Parathyroid adenoma (tissue), 2 donors: ENCODE results near the gene TUFT1.

Experiments
- H2AFZ ChIP-seq: fragments of 300-600 bp; sonication (generic); one replicate; pipeline ENCODE4 v1.7.0; 2017; ENCODE audit warnings: antibody characterized with exemption, mild to moderate bottlenecking
- H3K27ac ChIP-seq: fragments of 300-600 bp; sonication (generic); one replicate; pipeline ENCODE4 v1.7.0; 2017
- H3K27me3 ChIP-seq: fragments of 300-600 bp; sonication (generic); one replicate; pipeline ENCODE4 v1.7.0; 2017; ENCODE audit warnings: low read length; ENCODE audit not compliant: control insufficient read depth, insufficient read depth
- H3K36me3 ChIP-seq: fragments of 300-600 bp; sonication (generic); one replicate; pipeline ENCODE4 v1.7.0; 2017; ENCODE audit warnings: low read length; ENCODE audit not compliant: control insufficient read depth, insufficient read depth
- H3K4me1 ChIP-seq: fragments of 300-600 bp; sonication (generic); one replicate; pipeline ENCODE4 v1.7.0; 2017; ENCODE audit warnings: control low read depth
- H3K4me2 ChIP-seq: fragments of 300-600 bp; sonication (generic); one replicate; pipeline ENCODE4 v1.7.0; 2017; ENCODE audit warnings: low read length
- H3K4me3 ChIP-seq: fragments of 300-600 bp; sonication (generic); one replicate; pipeline ENCODE4 v1.7.0; 2017; ENCODE audit warnings: low read depth, low read length
- H3K79me2 ChIP-seq: fragments of 300-600 bp; sonication (generic); one replicate; pipeline ENCODE4 v1.7.0; 2017; ENCODE audit warnings: control low read depth
- H3K9ac ChIP-seq: fragments of 300-600 bp; sonication (generic); one replicate; pipeline ENCODE4 v1.7.0; 2017; ENCODE audit warnings: mild to moderate bottlenecking
- H3K9me3 ChIP-seq: fragments of 300-600 bp; sonication (generic); one replicate; pipeline ENCODE4 v1.7.0; 2017; ENCODE audit warnings: low read length; ENCODE audit not compliant: control insufficient read depth
- CTCF ChIP-seq: fragments of 300-600 bp; sonication (generic); IDR thresholded peaks from one replicate; pipeline ENCODE4 v1.7.0; 2017; ENCODE audit warnings: antibody characterized with exemption, mild to moderate bottlenecking
- donor health status: primary hyperparathyroidism.

Gene TUFT1

GRCh38 chr1:151510957-151511635 is 29.0 kb upstream of the TUFT1 start, which contains the start of gene CGN:
TSS of gene CGN (plus strand) at chr1:151511387. CDS start at chr1:151518520, 7,133 bp downstream.
- H3K9me3 ChIP-seq, result no peaks in the 10 kb centered on the region
- peak within 1 kb of the TSS; percentile 99 for H3K27ac ChIP-seq
- no peaks in the 10 kb centered on the region for H3K27me3 ChIP-seq
- H3K36me3 ChIP-seq, result no peaks in the 10 kb centered on the region
- peaks cover 2% of the 10 kb centered on the region for H3K79me2 ChIP-seq
- H3K4me3 ChIP-seq, result peak within 1 kb of the TSS; percentile 96
- no peak for TF ChIP-seq CTCF
- H3K4me1 ChIP-seq, result peaks cover 19% of the 10 kb centered on the region
- peak within 1 kb of the TSS; percentile 68 for H3K4me2 ChIP-seq
- peak within 1 kb of the TSS; percentile 50 for H3K9ac ChIP-seq
- peak within 1 kb of the TSS; percentile 80 for H2AFZ ChIP-seq

GRCh38 chr1:151511636-151512215 is 28.4 kb upstream of the TUFT1 start:
- Histone ChIP-seq H2AFZ (peak overlapping the region; percentile 80), H3K4me1 (peaks cover 21% of the 10 kb centered on the region), H3K79me2 (peaks cover 3% of the 10 kb centered on the region), H3K36me3 (no peaks in the 10 kb centered on the region), H3K4me2 (peak overlapping the region; percentile 68), H3K27me3 (no peaks in the 10 kb centered on the region), H3K4me3 (peak overlapping the region; percentile 96), H3K27ac (peak overlapping the region; percentile 99), H3K9ac (peak overlapping the region; percentile 50), H3K9me3 (no peaks in the 10 kb centered on the region)
- no peak for TF ChIP-seq CTCF

- peak overlapping the region; percentile 50 for H3K9ac ChIP-seq
- peak overlapping the region; percentile 99 for H3K27ac ChIP-seq
- peak overlapping the region; percentile 96 for H3K4me3 ChIP-seq
Observed at GRCh38 chr1:151512326-151512725, 27.8 kb upstream of the TUFT1 start.

GRCh38 chr1:151512801-151513625 is 27.1 kb upstream of the TUFT1 start:
- peaks cover 11% of the 10 kb centered on the region for H3K79me2 ChIP-seq
- no peaks in the 10 kb centered on the region for H3K9me3 ChIP-seq
- peaks cover 21% of the 10 kb centered on the region for H3K4me1 ChIP-seq
- peak overlapping the region; percentile 96 for H3K4me3 ChIP-seq
- H3K4me2 ChIP-seq, result peak overlapping the region; percentile 68
- TF ChIP-seq CTCF, result no peak
- H3K36me3 ChIP-seq, result no peaks in the 10 kb centered on the region
- peak overlapping the region; percentile 50 for H3K9ac ChIP-seq
- peak overlapping the region; percentile 99 for H3K27ac ChIP-seq
- peak overlapping the region; percentile 60 for H2AFZ ChIP-seq
- H3K27me3 ChIP-seq, result no peaks in the 10 kb centered on the region

More at GRCh38 chr1:151512326-151512725, 27.8 kb upstream of the TUFT1 start:
- H3K4me2 ChIP-seq, result peak overlapping the region; percentile 68
- no peak for TF ChIP-seq CTCF
- peaks cover 21% of the 10 kb centered on the region for H3K4me1 ChIP-seq
- no peaks in the 10 kb centered on the region for H3K9me3 ChIP-seq
- H3K27me3 ChIP-seq, result no peaks in the 10 kb centered on the region
- no peak overlapping the region for H2AFZ ChIP-seq
- H3K36me3 ChIP-seq, result no peaks in the 10 kb centered on the region
- H3K79me2 ChIP-seq, result peaks cover 8% of the 10 kb centered on the region
